Astrocyte of the spinal cord (primary cell): ENCODE measurements around the gene PPP1CC.

Experiments used
- DNase-seq: peaks from one replicate; pipeline ENCODE4 v3.0.0; 2011; ENCODE audit warnings: low read depth, low spot score
- H3K4me3 ChIP-seq: 2 replicates; pipeline ENCODE4 v1.5.1; 2011; ENCODE audit warnings: low read depth, mild to moderate bottlenecking, low read length, moderate library complexity
- in situ Hi-C: cut with HindIII; loops from 2 replicates; pipeline ENCODE4 v1.10.0; 2017; ENCODE audit warnings: low sequenced_read_pairs
- TF ChIP-seq, protein P1 (sequence below): IDR thresholded peaks from 2 replicates; pipeline ENCODE4 v1.5.1; 2012; ENCODE audit warnings: low read depth, mild to moderate bottlenecking, low read length, inconsistent platforms

Gene PPP1CC

DNA sequence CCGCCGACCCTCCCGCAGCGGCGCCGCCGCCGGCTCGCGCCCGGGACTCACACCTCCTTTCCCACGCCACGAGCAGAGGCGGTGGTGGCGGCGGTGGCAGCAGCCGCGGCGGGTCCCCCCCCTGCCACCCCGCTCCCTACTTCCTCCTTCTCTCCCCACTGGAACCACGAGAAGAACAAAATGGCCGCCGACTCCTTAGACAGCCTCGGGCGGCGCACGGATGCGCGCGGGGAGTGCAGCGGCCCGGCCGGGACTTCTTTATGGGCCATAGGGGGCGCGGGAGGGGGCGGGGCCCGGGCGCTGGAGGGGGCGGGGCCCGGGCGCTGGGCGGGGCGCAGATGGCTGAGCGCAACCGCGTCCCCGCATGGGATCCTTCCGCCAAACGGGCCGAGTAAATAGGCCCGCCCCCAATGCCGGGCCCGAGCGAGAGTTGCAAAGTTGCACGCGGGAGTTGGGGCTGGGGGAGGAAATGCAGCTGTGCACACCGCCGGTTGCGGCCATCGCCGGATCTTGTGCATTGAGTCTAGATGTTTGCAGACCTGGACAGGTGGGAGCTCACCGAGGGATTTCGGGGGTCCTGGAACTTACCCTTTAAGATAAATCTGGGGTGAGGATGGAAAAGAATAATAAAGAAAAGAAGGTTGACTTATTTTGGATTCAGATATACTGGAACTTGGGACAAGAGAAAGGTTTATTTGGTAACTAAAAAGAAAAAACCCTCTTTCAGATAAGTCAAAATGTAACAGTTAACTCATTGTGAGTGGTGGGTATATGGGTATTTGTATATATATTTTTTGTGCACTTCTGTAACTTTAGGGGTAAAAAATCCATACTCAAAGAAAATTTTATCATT, at the start of gene PPP1CC:
Gene PPP1CC (minus strand): TSS at position 174 of the 853 bp plus-strand sequence. CDS start 184 bp downstream, outside the sequence.
- peak within 1 kb of the TSS; percentile 73 for H3K4me3 ChIP-seq
- TF ChIP-seq, protein P1, sequence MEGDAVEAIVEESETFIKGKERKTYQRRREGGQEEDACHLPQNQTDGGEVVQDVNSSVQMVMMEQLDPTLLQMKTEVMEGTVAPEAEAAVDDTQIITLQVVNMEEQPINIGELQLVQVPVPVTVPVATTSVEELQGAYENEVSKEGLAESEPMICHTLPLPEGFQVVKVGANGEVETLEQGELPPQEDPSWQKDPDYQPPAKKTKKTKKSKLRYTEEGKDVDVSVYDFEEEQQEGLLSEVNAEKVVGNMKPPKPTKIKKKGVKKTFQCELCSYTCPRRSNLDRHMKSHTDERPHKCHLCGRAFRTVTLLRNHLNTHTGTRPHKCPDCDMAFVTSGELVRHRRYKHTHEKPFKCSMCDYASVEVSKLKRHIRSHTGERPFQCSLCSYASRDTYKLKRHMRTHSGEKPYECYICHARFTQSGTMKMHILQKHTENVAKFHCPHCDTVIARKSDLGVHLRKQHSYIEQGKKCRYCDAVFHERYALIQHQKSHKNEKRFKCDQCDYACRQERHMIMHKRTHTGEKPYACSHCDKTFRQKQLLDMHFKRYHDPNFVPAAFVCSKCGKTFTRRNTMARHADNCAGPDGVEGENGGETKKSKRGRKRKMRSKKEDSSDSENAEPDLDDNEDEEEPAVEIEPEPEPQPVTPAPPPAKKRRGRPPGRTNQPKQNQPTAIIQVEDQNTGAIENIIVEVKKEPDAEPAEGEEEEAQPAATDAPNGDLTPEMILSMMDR = no peak
- in situ Hi-C loops = no loop called here
- DNase-seq = peak; percentile 96

DNA sequence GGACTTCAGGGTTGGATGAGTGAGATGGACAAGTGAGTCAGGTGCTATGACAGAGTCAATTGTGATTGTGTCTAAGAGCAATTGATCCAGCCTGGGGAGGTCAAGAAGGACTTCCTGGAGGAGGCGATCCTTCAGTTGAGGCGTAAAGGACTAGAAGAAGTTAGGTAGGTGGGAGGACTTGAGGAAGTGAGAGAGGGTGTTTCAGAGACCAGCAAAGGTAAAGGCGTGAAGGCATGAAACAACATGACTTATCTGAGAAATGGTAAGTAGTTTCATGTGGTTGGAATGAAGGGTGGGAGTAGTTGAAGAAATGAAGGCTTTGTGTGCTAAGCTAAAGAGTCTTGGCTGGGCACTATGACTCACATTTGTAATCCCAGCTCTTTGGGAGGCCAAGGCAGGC, 48.9 kb upstream of the PPP1CC start:
- DNase-seq = no peak

DNA sequence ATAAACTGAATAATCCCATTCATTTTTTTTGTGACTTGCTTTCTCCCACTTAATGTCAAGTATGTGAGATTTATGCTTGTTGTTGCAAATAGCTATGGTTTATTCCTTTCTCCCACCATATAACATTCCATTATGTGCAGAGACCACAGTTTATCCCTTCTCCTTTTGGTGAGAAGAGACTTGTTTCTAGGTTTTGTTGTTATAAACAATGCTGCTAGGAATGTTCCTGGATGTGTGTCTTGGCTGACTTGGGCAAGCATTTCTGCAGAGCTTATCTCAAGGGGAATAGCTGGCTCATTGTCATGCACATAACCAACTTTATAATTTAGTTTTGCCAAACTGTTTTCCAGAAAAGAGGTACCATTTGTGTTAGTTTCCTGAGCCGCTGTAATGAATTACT, 47.6 kb upstream of the PPP1CC start:
- no peak overlapping the region for H3K4me3 ChIP-seq
- TF ChIP-seq, protein P1 = no peak
- in situ Hi-C loops = no loop called here
- no peak for DNase-seq

More for the DNA sequence above, 48.9 kb upstream of the PPP1CC start:
- TF ChIP-seq, protein P1 = no peak
- H3K4me3 ChIP-seq = no peak overlapping the region
- in situ Hi-C loops = no loop called here

DNA sequence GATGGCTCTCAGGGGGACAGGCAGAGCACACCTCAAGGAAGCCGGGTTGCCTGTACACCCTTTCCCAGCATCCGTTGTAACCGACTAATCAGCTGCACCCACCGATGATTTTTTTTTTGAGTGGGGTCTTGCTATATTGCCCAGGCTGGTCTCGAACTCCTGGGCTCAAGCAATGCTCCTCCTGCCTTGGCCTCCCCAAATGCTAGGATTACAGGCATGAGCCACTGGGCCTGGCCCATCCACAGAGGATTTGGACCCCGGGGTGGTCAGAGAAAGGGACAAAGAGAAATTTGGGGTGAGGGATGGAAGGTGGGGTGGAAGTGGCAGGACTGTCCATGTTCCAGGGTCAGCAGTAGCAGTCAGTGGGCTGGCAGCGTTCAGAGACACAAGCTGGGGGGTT, 43.3 kb upstream of the PPP1CC start:
- H3K4me3 ChIP-seq = no peak overlapping the region
- DNase-seq = no peak
- TF ChIP-seq, protein P1 = no peak
- in situ Hi-C loops = no loop called here

DNA sequence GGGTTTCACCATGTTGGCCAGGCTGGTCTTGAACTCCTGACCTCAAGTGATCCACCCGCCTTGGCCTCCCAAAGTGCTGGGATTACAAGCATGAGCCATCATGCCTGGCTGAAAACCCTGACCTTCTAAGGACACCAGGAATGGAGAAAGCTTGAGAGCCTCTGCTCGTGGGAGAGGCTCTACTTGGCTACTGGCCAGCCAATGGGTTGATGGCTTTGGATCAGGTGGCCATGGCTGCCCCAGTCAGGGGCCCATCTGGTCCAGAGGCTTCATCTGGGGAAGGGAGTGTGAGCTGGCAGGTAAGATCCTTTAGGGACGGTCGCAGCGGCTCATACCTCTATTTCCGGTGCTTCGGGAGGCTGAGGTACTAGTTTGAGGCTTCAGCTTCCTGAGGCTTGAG, 42.5 kb upstream of the PPP1CC start:
- H3K4me3 ChIP-seq = no peak overlapping the region
- TF ChIP-seq, protein P1 = no peak
- DNase-seq = no peak
- in situ Hi-C loops = no loop called here

DNA sequence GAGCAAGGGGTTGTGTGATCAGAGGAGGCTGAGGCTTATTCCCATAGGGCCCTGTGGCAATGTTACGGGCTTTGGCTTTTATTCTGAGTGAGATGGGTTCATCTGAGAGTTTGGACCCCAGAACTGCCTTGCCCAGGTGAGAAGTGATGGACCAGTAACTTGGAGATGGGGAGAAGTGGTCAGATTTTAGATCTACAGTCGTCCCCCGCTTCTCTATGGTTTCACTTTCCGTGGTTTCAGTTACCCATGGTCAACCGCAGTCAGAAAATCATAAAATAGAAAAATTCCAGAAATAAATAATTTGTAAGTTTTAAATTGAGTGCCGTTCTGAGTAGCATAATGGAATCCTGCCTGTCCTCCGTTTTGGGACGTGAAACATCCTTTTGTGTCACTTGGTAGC, 40.2 kb upstream of the PPP1CC start:
- H3K4me3 ChIP-seq = no peak overlapping the region
- in situ Hi-C loops = no loop called here
- TF ChIP-seq, protein P1 = no peak
- no peak for DNase-seq
